CD4-positive, alpha-beta T cell treated with Interleukin-17A for 4 hours (primary cell): Measurements from ENCODE around the gene KRTAP5-2.

Source experiments
- DNase-seq: peaks from one replicate; pipeline ENCODE4 v3.0.0-alpha.2; 2020; ENCODE audit warnings: mixed read lengths

Gene KRTAP5-2

GRCh38 chr11:1553808-1554594 lies 44.1 kb downstream of the KRTAP5-2 start:
- no peak for DNase-seq

GRCh38 chr11:1549338-1550330 lies 48.5 kb downstream of the KRTAP5-2 start:
- DNase-seq = no peak

GRCh38 chr11:1548221-1549070 lies 49.6 kb downstream of the KRTAP5-2 start:
- no peak for DNase-seq

GRCh38 chr11:1547467-1548098 lies 50.5 kb downstream of the KRTAP5-2 start:
- DNase-seq = no peak
